ENCODE results near the gene LIM2.
"Not testable (repeated sequence)": the region's sequence is repeated elsewhere in the genome, so short reads cannot be mapped to it uniquely, and the experiment has no call there.

LIM2 gene

DNA sequence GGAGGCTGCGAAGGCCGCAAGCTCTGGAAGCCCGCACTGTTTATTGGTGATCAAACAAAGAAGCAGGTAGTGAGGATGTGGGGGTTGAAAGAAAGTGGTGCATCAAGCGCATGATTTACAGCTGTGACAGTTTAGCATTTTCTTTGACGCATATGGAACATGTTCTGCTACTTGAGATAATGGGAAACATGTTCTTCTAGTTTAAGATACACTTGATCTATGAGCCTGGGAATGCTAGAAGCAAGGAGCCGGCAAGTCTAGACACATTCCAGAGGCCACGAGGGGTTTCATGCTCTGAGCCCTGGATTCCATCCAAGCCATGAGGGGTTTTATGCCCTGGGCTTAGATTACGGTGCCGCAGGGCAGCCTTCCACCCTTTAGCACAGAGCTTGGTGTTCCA, 9.7 kb upstream of the LIM2 start:
- DNase-seq (ENCODE audit: low read depth in 2 of 3, low spot score in 2 of 3): not testable (repeated sequence)

DNA sequence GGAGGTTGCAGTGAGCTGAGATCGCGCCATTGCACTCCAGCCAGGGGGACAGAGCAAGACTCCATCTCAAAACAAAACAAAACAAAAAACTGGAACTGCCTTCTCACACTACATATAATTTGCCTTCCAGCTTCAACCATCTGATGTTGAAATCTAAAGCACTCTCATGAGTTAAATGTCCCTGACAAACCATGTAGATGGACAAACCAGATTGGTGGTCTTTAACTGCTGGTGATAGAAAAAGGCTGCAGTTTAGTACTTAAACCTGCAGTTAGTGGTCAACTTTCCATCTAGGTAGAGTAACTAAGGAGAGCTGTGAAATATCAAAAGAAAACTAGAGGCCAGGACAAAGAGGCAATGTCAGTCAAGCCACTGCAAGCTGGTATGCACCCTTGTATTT, 8.4 kb upstream of the LIM2 start:
- DNase-seq (ENCODE audit: low read depth in 2 of 3, low spot score in 2 of 3): no peak

DNA sequence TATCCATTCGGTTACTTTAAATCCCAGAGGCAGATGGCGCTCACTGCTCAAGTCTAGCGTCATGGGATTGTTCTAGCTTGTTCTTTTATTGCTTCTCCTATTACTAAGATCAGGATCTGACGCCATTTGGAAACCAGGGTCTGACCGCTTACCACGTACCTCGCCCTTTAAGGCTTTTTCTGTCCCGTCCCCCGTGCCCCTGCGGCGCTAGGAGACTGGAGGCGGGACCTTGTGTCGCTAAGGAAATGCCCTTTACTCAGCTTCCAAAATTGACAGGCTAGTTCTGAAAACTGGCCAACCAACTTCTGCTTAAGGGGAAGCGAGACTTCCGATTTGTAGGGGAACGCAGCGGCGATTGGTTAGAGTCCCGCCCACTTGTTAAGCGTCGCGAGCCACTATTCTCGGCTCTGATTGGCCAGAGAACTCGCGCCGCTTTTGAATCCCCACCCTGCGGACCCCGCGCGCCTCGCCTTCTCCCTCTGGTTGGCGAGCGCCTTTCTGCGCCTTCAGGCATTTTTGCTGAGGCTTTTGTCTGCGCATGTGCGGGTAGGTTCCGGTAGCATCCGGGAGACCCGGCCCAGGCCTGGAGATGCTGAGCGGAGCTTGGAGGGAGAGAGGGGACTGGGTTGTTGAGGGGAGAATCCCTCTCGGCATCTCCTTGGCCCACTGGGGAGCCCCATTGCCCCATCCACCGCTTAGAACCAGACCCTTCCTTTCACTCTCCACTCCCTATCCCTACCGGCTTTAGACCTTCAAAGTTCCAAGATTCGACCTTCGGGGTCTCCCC, 6.5 kb upstream of the LIM2 start:
- peak; percentile 69 to 88 (median 82) for DNase-seq (ENCODE audit: low read depth in 2 of 3, low spot score in 2 of 3)

DNA sequence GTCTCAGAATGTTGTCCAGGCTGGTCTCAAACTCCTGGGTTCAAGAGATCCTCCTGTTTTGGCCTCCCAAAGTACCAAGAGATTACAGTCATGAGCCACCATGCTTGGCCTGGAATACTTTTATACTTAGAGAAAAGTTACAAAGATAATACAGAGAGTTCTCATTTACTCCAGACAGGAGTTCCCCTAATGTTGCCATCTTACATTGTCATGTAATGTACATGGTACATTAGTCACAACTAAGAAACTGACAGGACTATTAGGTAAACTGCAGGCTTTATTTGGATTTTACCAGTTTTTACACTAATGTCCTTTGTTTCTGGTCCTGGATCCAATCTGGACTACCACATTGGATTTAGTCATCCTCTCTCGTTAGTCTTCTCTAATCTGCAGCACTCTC, 4.9 kb upstream of the LIM2 start:
- DNase-seq (ENCODE audit: low read depth in 2 of 3, low spot score in 2 of 3): no peak

DNA sequence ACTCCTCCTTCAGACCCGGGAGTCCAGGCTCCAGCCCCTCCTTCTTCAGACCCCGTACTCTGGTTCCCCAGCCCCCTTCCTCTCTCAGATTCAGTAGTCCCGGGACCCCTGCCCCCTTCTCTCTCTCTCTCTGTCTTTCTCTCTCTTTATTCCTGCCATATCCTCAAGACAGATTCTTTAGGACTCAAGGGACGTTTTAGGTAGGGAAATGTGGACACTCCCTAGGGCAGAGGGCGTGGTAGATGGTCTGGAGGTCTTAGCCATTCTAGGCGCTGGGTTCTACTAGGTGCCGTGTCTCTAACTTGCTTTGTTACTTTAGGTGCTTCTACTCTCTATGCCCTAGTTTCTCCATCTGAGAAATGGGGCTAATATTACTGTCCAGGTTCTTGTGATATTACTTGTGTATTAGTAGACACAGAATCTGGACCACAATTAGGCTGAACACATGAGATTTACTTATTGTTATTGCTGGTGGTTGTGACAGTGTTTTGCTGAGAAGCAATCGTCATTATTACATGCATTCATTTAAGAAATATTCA, 3.4 kb upstream of the LIM2 start:
- DNase-seq (ENCODE audit: low read depth in 2 of 3, low spot score in 2 of 3): no peak

DNA sequence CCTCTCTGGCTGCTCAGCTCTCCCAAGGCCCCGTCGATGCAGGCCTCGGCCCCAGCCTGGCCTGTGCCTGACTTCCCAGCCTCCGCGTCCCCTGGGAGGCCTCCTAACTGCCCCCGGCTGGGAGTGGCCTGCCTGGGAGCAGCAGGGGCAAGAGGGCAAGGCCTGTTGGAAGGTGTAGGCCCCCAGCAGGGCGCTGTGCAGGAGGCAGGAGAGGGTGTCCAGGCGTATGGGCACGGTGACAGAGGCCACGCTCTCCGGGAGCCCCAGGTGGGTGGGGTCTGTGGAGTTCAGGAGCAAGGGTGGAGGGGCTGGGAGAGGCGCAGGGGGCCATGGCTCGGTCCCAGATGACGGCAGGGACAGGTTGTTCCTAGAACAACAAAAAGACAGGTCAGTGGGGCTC, 1.4 kb upstream of the LIM2 start:
- DNase-seq (ENCODE audit: low read depth in 2 of 3, low spot score in 2 of 3): no peak

DNA sequence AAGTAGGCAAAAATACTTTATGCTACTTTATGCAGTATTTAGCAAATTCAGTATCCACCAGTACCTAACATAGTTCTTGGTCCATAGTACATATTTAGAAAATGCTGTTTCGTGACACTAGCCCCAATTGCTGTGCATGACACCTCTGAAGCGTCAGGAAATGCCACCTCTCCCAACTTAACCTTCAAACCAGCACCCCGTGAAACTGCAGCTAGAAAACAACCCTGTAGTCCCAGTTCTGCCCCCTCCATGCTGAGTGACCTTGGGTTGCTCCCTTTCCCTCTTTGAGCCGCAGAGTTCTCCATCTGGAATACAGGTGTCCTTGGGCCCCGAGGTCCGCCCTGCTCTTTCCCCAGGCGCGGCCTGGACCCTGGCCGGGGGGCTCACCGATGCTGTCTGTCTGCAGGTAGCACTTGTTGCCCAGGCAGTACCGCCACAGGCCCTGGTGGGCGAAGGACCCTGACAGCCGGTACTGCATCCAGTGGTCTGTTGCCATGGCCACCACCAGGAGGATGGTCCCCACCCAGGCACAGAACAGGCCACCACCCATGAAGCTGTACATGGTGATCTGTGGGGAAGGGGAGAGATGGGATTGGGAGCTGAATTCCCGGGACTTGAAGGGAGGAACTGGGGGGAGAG, 773 bp downstream of the LIM2 start:
- no peak for DNase-seq (ENCODE audit: low read depth in 2 of 3, low spot score in 2 of 3)

DNA sequence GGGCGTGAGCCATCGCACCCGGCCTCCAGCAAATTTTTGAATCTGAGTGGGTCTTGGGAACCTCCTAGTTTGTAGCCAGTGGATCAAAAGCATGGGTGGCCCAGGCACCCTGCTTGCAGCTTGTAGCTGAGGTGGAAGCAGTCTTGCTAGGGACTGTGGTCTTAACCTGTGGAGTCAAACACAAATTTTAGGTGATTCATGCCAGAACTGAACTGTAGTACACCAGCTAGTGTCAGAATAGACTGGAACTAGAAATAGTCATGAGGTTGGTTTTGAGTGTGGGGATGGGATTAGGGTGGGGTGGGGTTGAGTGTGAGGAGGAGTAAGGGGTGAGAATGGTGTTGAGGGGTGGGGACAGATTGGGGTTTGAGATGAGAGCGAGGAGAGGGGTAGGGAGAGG, 5.8 kb downstream of the LIM2 start:
- no peak for DNase-seq (ENCODE audit: low read depth in 2 of 3, low spot score in 2 of 3)

DNA sequence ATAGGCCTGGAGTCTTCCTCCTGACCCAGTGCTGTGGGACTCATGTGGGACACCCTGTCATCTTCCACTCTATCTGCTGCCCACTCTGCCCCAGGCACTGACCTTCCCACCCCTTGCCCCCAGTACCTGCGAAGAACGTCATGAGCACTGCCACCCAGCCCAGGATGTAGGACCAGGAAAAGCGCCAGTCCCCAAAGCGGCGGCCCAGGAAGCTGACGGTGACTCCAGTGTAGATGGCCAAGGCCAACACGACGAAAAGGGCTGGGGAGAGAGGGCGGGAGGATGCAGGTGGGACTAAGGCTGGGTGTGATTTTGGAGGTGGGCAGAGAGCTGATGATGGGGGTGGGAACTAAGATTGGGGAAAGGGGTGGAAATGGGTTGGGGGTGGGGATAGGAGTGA, 7.4 kb downstream of the LIM2 start:
- no peak for DNase-seq (ENCODE audit: low read depth in 2 of 3, low spot score in 2 of 3)

DNA sequence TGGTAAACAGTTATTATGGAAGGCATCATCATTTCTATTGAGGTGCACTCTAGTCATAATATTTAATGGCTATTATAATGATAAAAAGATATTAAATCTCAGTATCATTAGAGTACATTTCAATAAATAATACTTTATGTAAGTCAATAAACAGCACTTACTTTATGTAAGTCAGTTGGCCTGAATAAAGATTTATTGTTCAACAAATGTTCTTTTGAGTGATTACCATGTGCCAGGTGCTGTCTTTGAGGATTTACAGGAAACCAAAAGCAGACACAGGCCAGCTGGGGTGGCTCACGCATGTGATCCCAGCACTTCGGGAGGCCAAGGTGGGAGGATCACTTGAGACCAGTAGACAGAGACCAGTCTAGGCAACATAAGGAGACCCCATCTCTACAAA, 10.4 kb downstream of the LIM2 start:
- no peak for DNase-seq (ENCODE audit: low read depth in 2 of 3, low spot score in 2 of 3)

DNA sequence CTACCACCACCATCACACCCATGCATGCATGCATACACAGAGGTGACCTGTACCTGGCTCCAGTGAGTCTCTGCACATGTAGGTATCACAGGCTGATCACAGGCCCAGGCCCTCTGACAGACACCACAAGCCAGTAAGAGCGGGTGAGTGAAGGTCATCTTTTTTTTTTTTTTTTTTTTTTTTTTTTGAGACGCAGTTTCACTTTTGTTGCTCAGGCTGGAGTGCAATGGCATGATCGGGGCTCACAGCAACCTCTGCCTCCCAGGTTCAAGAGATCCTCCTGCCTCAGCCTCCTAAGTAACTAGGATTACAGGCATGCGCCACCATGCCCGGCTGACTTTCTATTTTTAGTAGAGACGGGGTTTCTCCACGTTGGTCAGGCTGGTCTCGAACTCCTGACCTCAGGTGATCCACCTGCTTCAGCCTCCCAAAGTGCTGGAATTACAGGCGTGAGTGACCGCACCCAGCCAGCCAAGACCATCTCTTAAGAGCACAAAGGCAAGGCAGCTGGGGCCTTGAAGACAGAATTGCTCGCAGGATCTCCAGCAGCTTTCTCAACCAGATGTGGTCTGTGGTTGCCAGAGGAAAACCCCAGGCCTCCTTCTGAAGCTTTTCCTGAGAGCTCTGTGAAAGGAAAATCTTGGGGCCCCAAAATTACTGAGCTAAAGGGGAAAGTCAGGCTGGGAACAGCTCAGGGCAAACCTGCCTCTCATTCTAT, 12.1 kb downstream of the LIM2 start:
- DNase-seq (ENCODE audit: low read depth in 2 of 3, low spot score in 2 of 3): no peak

DNA sequence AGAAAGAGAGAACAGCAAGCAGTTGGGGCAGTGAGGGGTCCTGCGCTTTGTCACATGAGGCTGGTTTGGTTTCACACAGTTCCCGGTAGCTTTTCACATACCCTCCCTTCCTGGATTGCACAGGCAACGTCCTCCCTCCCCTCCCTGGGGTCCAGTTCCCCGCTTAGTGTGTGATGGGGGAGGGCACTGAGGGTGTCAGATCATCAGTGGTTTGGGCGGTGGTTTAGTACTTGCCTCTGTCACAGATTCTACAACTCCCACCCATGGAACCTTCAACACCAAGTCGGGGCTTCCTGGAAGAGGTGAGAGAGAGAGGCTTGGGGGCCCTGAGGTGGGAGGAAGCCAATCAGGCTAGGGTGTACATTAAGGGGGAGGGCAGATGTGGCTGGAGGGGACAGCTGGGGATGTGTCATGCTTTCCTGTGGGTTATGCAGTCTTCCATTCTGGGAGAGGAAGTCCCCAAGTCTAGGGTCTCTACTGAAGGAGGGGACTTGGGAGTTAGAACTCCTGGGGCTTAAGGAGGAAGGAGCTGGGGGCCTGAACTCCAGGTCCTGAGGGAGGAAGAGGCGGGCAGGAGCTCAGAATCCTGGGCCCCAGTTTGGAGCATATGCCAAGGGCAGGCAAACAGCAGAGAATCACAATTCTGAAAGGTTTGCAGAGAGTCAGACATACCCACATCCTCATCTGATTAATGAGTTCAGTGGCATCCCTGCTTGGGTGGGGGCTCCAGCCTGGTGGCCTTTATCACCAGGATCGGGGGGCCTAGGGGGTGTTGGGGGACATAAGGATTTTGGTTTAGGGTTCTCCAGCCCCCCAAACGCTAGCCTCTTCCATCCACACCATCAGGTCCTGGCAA, 14.9 kb downstream of the LIM2 start, which contains the start of gene NKG7:
Gene NKG7 (minus strand): TSS at position 6 of the 856 bp plus-strand sequence. CDS start 119 bp downstream, outside the sequence.
- DNase-seq (ENCODE audit: low read depth in 2 of 3, low spot score in 2 of 3): peak in 2 of 3 experiments; percentile 74 to 81

DNA sequence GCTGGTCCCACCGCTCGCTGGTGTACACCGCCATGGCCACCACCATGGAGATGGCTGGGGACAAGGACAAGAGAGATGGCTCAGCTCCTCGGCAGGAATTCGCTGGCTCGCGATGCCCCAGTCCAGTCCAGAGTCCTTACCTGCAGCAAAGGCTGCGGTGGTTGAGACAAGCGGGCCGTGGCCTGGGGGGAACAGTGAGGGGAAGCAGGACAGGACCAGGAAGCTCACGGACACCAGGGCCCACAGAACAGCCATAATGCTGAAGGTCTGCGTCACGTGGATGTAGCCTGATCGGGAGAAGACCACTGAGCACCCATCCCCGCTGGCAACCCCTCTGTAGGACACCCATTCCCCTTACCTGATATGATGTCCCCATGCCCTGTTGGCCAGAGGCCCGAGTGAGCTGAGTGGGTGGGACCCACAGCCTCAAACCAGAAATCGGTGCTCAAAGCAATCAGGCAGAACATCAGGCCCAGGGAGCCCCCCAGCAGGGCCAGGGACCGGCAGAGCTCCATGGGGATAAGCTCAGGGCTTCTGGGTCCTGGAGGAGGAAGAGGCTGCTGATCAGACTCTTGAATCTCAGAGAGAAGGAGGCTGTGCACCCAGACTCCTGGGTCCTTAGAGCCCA, 15.6 kb downstream of the LIM2 start:
- DNase-seq (ENCODE audit: low read depth in 2 of 3, low spot score in 2 of 3): no peak

DNA sequence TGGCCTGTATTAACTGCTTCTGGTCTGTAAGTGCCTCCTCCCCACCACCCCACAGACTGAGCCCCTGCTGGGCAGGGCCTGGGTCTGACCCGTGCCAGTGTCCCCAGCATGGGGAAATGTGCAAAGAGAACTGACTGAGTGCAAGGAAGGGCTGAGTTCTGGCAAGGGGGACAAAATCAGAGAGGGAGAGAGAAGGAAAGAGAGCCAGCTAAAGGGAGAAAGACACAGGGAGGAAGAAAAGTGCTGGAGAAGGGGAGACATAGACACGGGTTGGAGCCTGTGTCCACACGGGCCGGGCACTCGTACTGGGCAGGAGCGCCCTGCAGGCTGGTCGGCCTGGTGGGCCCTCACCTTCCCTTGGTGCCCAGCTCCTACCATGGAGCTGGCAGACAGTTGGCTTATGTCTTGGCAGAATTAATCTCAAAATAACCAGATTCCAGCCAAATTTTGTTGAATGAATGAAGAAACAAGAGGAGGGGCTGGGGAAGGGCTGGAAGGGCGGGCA, 16.5 kb downstream of the LIM2 start:
- no peak for DNase-seq (ENCODE audit: low read depth in 2 of 3, low spot score in 2 of 3)

DNA sequence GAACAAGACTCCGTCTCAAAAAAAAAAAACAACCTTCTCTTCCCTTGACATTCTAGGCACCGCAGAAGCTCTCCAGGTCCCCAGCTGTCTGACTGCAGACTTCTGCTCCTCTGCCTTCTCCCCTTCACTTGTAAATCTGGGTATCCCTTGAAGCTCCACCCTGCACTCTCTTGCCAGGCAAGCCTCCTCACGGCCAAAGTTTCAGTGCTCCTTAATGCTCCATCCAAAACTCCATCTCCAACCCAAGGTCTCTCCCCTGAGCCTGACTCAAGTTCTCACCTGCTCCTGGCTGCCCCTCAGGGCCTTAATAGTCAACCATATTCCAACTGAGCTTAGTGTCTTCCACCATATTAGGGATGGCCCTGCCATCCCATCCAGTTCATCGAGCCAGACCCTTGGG, 17.5 kb downstream of the LIM2 start:
- no peak for DNase-seq (ENCODE audit: low read depth in 2 of 3, low spot score in 2 of 3)

DNA sequence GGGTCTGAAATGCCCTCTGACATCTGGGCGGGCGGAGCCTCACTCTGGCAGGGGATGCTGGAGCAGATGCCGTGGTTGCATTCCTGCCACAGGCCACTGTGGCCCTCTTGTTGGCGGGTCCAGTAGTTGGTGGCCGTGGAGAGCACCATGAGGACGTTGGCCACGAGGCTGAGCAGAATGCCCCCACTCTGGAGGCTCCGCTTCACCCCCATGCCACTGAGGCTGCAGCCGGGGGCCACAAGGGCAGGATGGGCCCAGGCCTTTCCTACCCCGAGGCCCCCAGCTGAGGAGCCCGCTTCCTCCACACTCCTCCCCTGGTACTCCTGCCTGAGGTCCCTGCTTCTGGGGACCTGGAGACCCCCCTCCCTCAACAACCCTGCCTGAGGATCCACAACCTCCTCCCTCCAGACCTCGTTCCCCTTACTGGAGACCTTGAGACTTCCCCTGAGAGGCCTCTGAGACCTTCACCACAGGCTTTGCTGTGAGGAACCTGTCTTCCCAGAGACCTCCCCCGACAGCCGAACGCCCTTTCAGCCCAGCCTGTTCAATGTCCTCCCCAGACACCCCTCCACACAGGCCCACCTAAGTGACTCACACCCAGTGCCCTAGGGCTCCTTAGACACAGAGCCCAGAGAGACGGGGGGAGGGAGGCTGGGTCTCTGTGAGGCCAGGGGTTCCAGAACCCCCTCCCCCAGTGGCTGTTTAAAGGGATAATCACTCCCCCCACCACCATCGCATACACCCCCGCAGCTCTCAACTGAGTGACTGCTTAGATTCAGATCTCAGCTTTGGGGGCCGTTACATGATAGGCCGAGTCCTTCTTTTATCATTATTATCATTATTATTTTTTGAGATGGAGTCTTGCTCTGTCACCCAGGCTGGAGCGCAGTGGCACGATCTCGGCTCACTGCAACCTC, 19.1 kb downstream of the LIM2 start, which contains the start of gene CLDND2:
Gene CLDND2 (minus strand): TSS at position 638 of the 917 bp plus-strand sequence. CDS start 426 bp downstream, at position 212.
- DNase-seq (ENCODE audit: low read depth in 2 of 3, low spot score in 2 of 3): peak in 1 of 3 experiments; percentile 47

DNA sequence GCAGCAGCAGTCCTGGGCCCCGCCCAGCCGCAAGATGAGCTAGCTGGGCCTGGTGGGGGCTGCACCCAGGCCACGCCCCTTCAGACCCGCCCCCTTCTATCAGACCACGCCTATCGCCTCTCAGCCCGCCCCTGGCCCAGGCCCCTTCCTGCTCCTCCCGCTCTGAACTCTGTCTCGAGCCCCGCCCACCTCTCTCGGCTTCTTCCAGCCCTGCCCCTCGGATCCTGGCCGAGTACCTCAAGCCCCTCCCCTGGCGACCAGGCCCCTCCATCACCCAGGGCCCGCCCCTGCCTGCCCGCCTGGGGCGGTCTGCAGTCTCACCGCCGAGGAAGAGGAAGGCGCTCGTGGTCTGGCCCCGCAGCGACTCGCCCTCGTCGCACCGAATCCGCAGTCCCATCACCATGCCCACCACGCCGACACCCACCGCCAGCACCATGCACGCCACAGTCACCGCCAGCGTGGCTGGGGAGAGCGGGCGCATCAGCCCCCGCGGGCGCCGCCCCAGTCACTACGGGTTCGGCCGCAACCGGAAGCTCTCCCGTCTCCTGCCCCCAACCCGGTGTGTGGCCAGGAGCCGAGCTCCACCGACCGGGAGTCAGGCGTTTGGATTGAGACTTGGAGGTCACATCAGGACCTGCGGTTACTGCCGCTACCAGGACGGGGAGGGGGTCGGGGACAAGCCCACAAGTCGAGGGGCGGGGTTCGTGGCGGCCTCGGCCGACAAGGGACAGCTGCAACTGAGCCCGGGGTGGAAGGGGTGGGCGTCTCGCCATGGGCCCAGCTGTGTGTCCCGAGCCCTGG, 20.0 kb downstream of the LIM2 start:
- DNase-seq (ENCODE audit: low read depth in 2 of 3, low spot score in 2 of 3): peak; percentile 97 to 99 (median 97)

DNA sequence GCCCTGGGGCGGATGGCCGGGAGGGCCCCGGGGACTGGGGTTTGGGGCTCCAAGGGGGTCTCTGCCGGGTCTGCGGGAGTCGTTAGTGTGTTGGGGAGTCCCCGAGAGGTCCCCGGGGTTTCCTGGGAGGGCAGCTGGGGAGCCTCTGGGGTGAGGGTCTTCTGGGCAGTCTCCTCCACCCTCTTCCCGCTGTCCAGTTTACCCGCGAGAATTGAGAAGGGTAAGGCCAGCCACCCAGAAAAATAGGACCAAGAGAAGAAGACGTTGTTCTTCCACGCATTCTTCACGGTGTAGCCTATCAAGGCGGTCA, 20.6 kb downstream of the LIM2 start:
- DNase-seq (ENCODE audit: low read depth in 2 of 3, low spot score in 2 of 3): no peak

Data from activated CD8-positive, alpha-beta memory T cell treated with anti-CD3 and anti-CD28 coated beads for 48 hours (primary cell).